ENCODE data around the gene PACRG. TPM values are rescaled to one million over a fixed set of nuclear protein-coding genes. Genes with fewer than 3 reads are reported as not detected.

The PACRG gene
- total and polyA plus RNA-seq, 2 experiments from 2014 or later: not detected

- WGBS, 2 experiments (ENCODE audit: low coverage in 1 of 2, low lambda C conversion rate in 2 of 2, missing lambda C conversion rate in 2 of 2): 27% methylated on average over 2 of the region's 2 CpGs
- no peak overlapping the region for H3K27ac ChIP-seq
- TF ChIP-seq EZH2 (IDR thresholded peaks at IDR 0.05; ENCODE audit: insufficient read depth, poor library complexity, severe bottlenecking) (no peak), EZH2phosphoT487 (IDR thresholded peaks at IDR 0.05; ENCODE audit: insufficient read depth, low read depth) (no peak)
- DNase-seq: peak; percentile 3
- H3K4me1 ChIP-seq (ENCODE audit: insufficient read depth): no peaks in the 10 kb centered on the region
- no peak overlapping the region for H3K4me3 ChIP-seq
- no peaks in the 10 kb centered on the region for H3K27me3 ChIP-seq (replicated peaks; ENCODE audit: insufficient read depth)
- no peaks in the 10 kb centered on the region for H3K9me3 ChIP-seq (ENCODE audit: low read depth)
- H3K9ac ChIP-seq: no peak overlapping the region
- 0 out of 2 replicates have a peak, but pooled peaks cover 5% of the 10 kb centered on the region for H3K9me2 ChIP-seq (ENCODE audit: insufficient read depth)
- no peaks in the 10 kb centered on the region for H4K20me1 ChIP-seq (ENCODE audit: insufficient read depth)
- H3K4me2 ChIP-seq (ENCODE audit: unreplicated experiment): no peak overlapping the region
- H3K36me3 ChIP-seq (ENCODE audit: low read depth): no peaks in the 10 kb centered on the region
- in situ Hi-C loops (cut with MboI): loop anchor here (25.0 kb wide), 1 partner anchor 1089 kb away; no protein-coding TSS in a partner anchor
- H3F3A ChIP-seq (ENCODE audit: insufficient read depth): no peaks in the 10 kb centered on the region
- H3K79me2 ChIP-seq (ENCODE audit: insufficient read depth): no peaks in the 10 kb centered on the region
- no peak overlapping the region for H2AFZ ChIP-seq
Measured at GRCh38 chr6:162873537-162873936, 145.8 kb downstream of the PACRG start.

GRCh38 chr6:162875070-162875469 lies 147.3 kb downstream of the PACRG start:
- no peak for DNase-seq
- in situ Hi-C loops (cut with MboI): no loop called here
- Histone ChIP-seq H3K4me2 (ENCODE audit: unreplicated experiment) (no peak overlapping the region), H3K9me3 (ENCODE audit: low read depth) (no peaks in the 10 kb centered on the region), H3K9me2 (ENCODE audit: insufficient read depth) (0 out of 2 replicates have a peak, but pooled peaks cover 5% of the 10 kb centered on the region), H3K4me3 (no peak overlapping the region), H3K9ac (no peak overlapping the region), H3F3A (ENCODE audit: insufficient read depth) (no peaks in the 10 kb centered on the region), H3K27me3 (replicated peaks; ENCODE audit: insufficient read depth) (no peaks in the 10 kb centered on the region), H4K20me1 (ENCODE audit: insufficient read depth) (no peaks in the 10 kb centered on the region), H3K4me1 (ENCODE audit: insufficient read depth) (no peaks in the 10 kb centered on the region), H3K79me2 (ENCODE audit: insufficient read depth) (no peaks in the 10 kb centered on the region), H3K27ac (no peak overlapping the region), H2AFZ (no peak overlapping the region), H3K36me3 (ENCODE audit: low read depth) (no peaks in the 10 kb centered on the region)
- WGBS, 2 experiments (ENCODE audit: low coverage in 1 of 2, low lambda C conversion rate in 2 of 2, missing lambda C conversion rate in 2 of 2): 75 to 78% methylated on average over 2 of the region's 2 CpGs
- TF ChIP-seq EZH2phosphoT487 (IDR thresholded peaks at IDR 0.05; ENCODE audit: insufficient read depth, low read depth) (no peak), EZH2 (IDR thresholded peaks at IDR 0.05; ENCODE audit: insufficient read depth, poor library complexity, severe bottlenecking) (no peak)

- 52 to 54% methylated on average over 8 of the region's 8 CpGs for WGBS, 2 experiments (ENCODE audit: low coverage in 1 of 2, low lambda C conversion rate in 2 of 2, missing lambda C conversion rate in 2 of 2)
- H4K20me1 ChIP-seq (ENCODE audit: insufficient read depth): no peaks in the 10 kb centered on the region
- TF ChIP-seq EZH2 (IDR thresholded peaks at IDR 0.05; ENCODE audit: insufficient read depth, poor library complexity, severe bottlenecking) (no peak), EZH2phosphoT487 (IDR thresholded peaks at IDR 0.05; ENCODE audit: insufficient read depth, low read depth) (no peak)
- peak; percentile 16 for DNase-seq
- H3K36me3 ChIP-seq (ENCODE audit: low read depth): no peaks in the 10 kb centered on the region
- no peak overlapping the region for H3K9ac ChIP-seq
- no peaks in the 10 kb centered on the region for H3F3A ChIP-seq (ENCODE audit: insufficient read depth)
- no peaks in the 10 kb centered on the region for H3K79me2 ChIP-seq (ENCODE audit: insufficient read depth)
- no peak overlapping the region for H3K4me3 ChIP-seq
- H2AFZ ChIP-seq: 0 out of 2 replicates have a peak overlapping the region, but pooled peaks have one; percentile 20
- no peak overlapping the region for H3K27ac ChIP-seq
- no peaks in the 10 kb centered on the region for H3K27me3 ChIP-seq (replicated peaks; ENCODE audit: insufficient read depth)
- H3K4me2 ChIP-seq (ENCODE audit: unreplicated experiment): no peak overlapping the region
- in situ Hi-C loops (cut with MboI): no loop called here
- no peaks in the 10 kb centered on the region for H3K4me1 ChIP-seq (ENCODE audit: insufficient read depth)
- H3K9me2 ChIP-seq (ENCODE audit: insufficient read depth): no peaks in the 10 kb centered on the region
- no peaks in the 10 kb centered on the region for H3K9me3 ChIP-seq (ENCODE audit: low read depth)
Measured at GRCh38 chr6:162882801-162883481, 155.2 kb downstream of the PACRG start.

GRCh38 chr6:162887981-162888689 lies 160.4 kb downstream of the PACRG start:
- H3K79me2 ChIP-seq (ENCODE audit: insufficient read depth): no peaks in the 10 kb centered on the region
- H2AFZ ChIP-seq: no peak overlapping the region
- no peak overlapping the region for H3K4me2 ChIP-seq (ENCODE audit: unreplicated experiment)
- H3K4me3 ChIP-seq: no peak overlapping the region
- H3K36me3 ChIP-seq (ENCODE audit: low read depth): no peaks in the 10 kb centered on the region
- H3K9ac ChIP-seq: no peak overlapping the region
- no peaks in the 10 kb centered on the region for H3K4me1 ChIP-seq (ENCODE audit: insufficient read depth)
- no peaks in the 10 kb centered on the region for H3K9me3 ChIP-seq (ENCODE audit: low read depth)
- H4K20me1 ChIP-seq (ENCODE audit: insufficient read depth): no peaks in the 10 kb centered on the region
- H3K27ac ChIP-seq: no peak overlapping the region
- no peaks in the 10 kb centered on the region for H3F3A ChIP-seq (ENCODE audit: insufficient read depth)
- in situ Hi-C loops (cut with MboI): no loop called here
- no peaks in the 10 kb centered on the region for H3K27me3 ChIP-seq (replicated peaks; ENCODE audit: insufficient read depth)
- H3K9me2 ChIP-seq (ENCODE audit: insufficient read depth): no peaks in the 10 kb centered on the region
- TF ChIP-seq EZH2phosphoT487 (IDR thresholded peaks at IDR 0.05; ENCODE audit: insufficient read depth, low read depth) (no peak), EZH2 (IDR thresholded peaks at IDR 0.05; ENCODE audit: insufficient read depth, poor library complexity, severe bottlenecking) (no peak)
- WGBS, 2 experiments (ENCODE audit: low coverage in 1 of 2, low lambda C conversion rate in 2 of 2, missing lambda C conversion rate in 2 of 2): 79% methylated on average over 15 of the region's 15 CpGs
- no peak for DNase-seq
